Transverse colon (tissue), 4 donors: ENCODE measurements around the gene SNX32. TPM values are rescaled to one million over a fixed set of nuclear protein-coding genes. Genes with fewer than 3 reads are reported as not detected.

Experiments used
- DNase-seq: peaks from one replicate; pipeline ENCODE4 v3.0.0-alpha.2; 2019
- H3K27ac ChIP-seq, 4 donors: fragments of 200-600 bp; sonication (generic); 2 replicates each; pipeline ENCODE4 v1.5.1; 2016 to 2018; ENCODE audit warnings: inconsistent platforms in 4 of 4
- H3K27me3 ChIP-seq: fragments of 200-600 bp; sonication (generic); 2 replicates; pipeline ENCODE4 v1.5.1; 2017; ENCODE audit warnings: inconsistent platforms
- H3K36me3 ChIP-seq, 4 donors: fragments of 200-600 bp; sonication (generic); 2 replicates each; pipeline ENCODE4 v1.5.1; 2017 to 2019; ENCODE audit warnings: inconsistent platforms in 4 of 4
- H3K4me1 ChIP-seq, 4 donors: fragments of 200-600 bp; sonication (generic); 2 replicates each; pipeline ENCODE4 v1.5.1; 2017 to 2020; ENCODE audit warnings: inconsistent platforms in 4 of 4
- H3K4me3 ChIP-seq, 4 donors: fragments of 200-600 bp; sonication (generic); 1 replicate in 1 of 4; 2 replicates in 3 of 4; pipeline versions ENCODE4 v1.5.1 to v1.6.1; 2017 to 2019; ENCODE audit warnings: inconsistent platforms in 4 of 4
- H3K9me3 ChIP-seq, 2 donors: fragments of 200-600 bp; sonication (generic); 2 replicates each; pipeline ENCODE4 v1.5.1; 2017 to 2019; ENCODE audit warnings: inconsistent platforms in 2 of 2
- CTCF ChIP-seq, 5 experiments: fragments of 200-600 bp in 3 of 5; fragments of 450-650 bp in 2 of 5; sonication (generic) in 3 of 5; IDR thresholded peaks; 1 replicate in 2 of 5; 2 replicates in 3 of 5; pipeline ENCODE4 v1.5.1; 2016 to 2017; ENCODE audit warnings: antibody characterized with exemption in 5 of 5, inconsistent platforms in 3 of 5, mild to moderate bottlenecking in 2 of 5, moderate library complexity in 1 of 5
- EP300 ChIP-seq: sonication (generic); formaldehyde crosslinking; IDR thresholded peaks from one replicate; pipeline ENCODE4 v1.6.1; 2017; ENCODE audit warnings: antibody characterized with exemption, low read depth
- POLR2A ChIP-seq: fragments of 450-650 bp; IDR thresholded peaks from one replicate; pipeline ENCODE4 v1.6.1; 2016; ENCODE audit warnings: antibody characterized with exemption, mild to moderate bottlenecking, moderate library complexity
- POLR2AphosphoS5 ChIP-seq, 3 donors: sonication (generic); formaldehyde crosslinking; IDR thresholded peaks; one replicate each; pipeline ENCODE4 v1.6.1; 2016; ENCODE audit warnings: antibody characterized with exemption in 3 of 3
- WGBS, 2 donors: methylation state at CpG; one replicate each; pipeline ENCODE4 v1.1.5; 2018; ENCODE audit warnings: low coverage in 1 of 2; 5-methylcytosine and 5-hydroxymethylcytosine counted together
- in situ Hi-C, 4 donors: fragments of 200-750 bp; cut with MboI; loops; one replicate each; pipeline versions ENCODE4 v1.15.0 to v1.15.1; 2017; ENCODE audit warnings: low sequenced_read_pairs in 3 of 4, low pct_ligation_motif_present in 1 of 4, low pct_unique_long_range_greater_than_20kb in 1 of 4
- intact Hi-C: fragments of 100-400 bp; cut with DNase I; formaldehyde crosslinking; loops from one replicate; pipeline ENCODE4 v1.15.1; 2023; ENCODE audit warnings: low total_unique reads
- total RNA-seq, 4 donors: library from RNA; depleted of rRNA; stranded (reverse); fragments of >200 nt; gene quantifications; one replicate each; pipeline ENCODE4 v1.1.0, GENCODE V29; 2016

The SNX32 gene
- total RNA-seq, 4 donors from 2014 or later, result 0.60 to 10.0 (median 1.6) TPM; not detected in 1

- peaks cover 2 to 28% (median 14%) of the 10 kb centered on the region in 4 donors for H3K36me3 ChIP-seq
- peak overlapping the region; percentile 86 to 100 (median 100) for H3K27ac ChIP-seq
- WGBS, 2 donors, result 62 to 83% methylated on average over 2 to 30 of the region's 33 CpGs
- TF ChIP-seq POLR2AphosphoS5 (IDR thresholded peaks at IDR 0.05) (peak in 2 of 3 donors; percentile 31 to 39), EP300 (no peak)
- H3K4me1 ChIP-seq, result peaks cover 31 to 51% (median 46%) of the 10 kb centered on the region in 4 donors
- in situ Hi-C loops (no loop called here), intact Hi-C loops (no loop called here)
- no peaks in the 10 kb centered on the region for H3K9me3 ChIP-seq
- DNase-seq, result peak; percentile 17
- no peaks in the 10 kb centered on the region for H3K27me3 ChIP-seq
- peak overlapping the region in 1 of 4 donors; percentile 1 for H3K4me3 ChIP-seq
Observed at GRCh38 chr11:65852508-65853245, 18.9 kb downstream of the SNX32 start.

GRCh38 chr11:65853246-65853979 lies 19.6 kb downstream of the SNX32 start:
- H3K4me3 ChIP-seq, result peak overlapping the region in 1 of 4 donors; percentile 1

GRCh38 chr11:65854161-65854592 lies 20.4 kb downstream of the SNX32 start:
- 70% methylated on average over 4 of the region's 4 CpGs; no CpG with 5 or more reads in 1 of the 2 donors for WGBS, 2 donors
- TF ChIP-seq EP300 (peak; percentile 18), CTCF (IDR thresholded peaks at IDR 0.05) (no peak), POLR2A (peak; percentile 77), POLR2AphosphoS5 (IDR thresholded peaks at IDR 0.05) (peak in 2 of 3 donors; percentile 3 to 91)
- peaks cover 31 to 55% (median 51%) of the 10 kb centered on the region in 4 donors for H3K4me1 ChIP-seq
- H3K4me3 ChIP-seq, result peak overlapping the region in 1 of 4 donors; percentile 84
- H3K27ac ChIP-seq, result peak overlapping the region; percentile 97 to 100 (median 100)
- in situ Hi-C loops, result no loop called here
- no peaks in the 10 kb centered on the region for H3K9me3 ChIP-seq
- no peaks in the 10 kb centered on the region for H3K27me3 ChIP-seq
- intact Hi-C loops, result no loop called here
- peak; percentile 91 for DNase-seq
- peaks cover 2 to 28% (median 14%) of the 10 kb centered on the region in 4 donors for H3K36me3 ChIP-seq

More at GRCh38 chr11:65853246-65853979, 19.6 kb downstream of the SNX32 start:
- intact Hi-C loops (no loop called here), in situ Hi-C loops (no loop called here)
- no peaks in the 10 kb centered on the region for H3K9me3 ChIP-seq
- H3K4me1 ChIP-seq, result peaks cover 31 to 51% (median 47%) of the 10 kb centered on the region in 4 donors
- peaks cover 2 to 28% (median 14%) of the 10 kb centered on the region in 4 donors for H3K36me3 ChIP-seq
- H3K27me3 ChIP-seq, result no peaks in the 10 kb centered on the region
- DNase-seq, result peak; percentile 18
- no peak for TF ChIP-seq EP300
- TF ChIP-seq CTCF (IDR thresholded peaks at IDR 0.05), result no peak
- TF ChIP-seq POLR2AphosphoS5 (IDR thresholded peaks at IDR 0.05), result no peak
- no peak for TF ChIP-seq POLR2A
- 59 to 65% methylated on average over 2 to 6 of the region's 6 CpGs for WGBS, 2 donors
- H3K27ac ChIP-seq, result peak overlapping the region; percentile 86 to 100 (median 100)

GRCh38 chr11:65854852-65855837 lies 21.4 kb downstream of the SNX32 start:
- TF ChIP-seq POLR2A (no peak), POLR2AphosphoS5 (IDR thresholded peaks at IDR 0.05) (peak in 1 of 3 donors; percentile 36), CTCF (IDR thresholded peaks at IDR 0.05) (no peak), EP300 (no peak)
- Histone ChIP-seq H3K9me3 (no peaks in the 10 kb centered on the region), H3K27ac (peak overlapping the region; percentile 97 to 100 (median 100)), H3K4me1 (peaks cover 33 to 64% (median 54%) of the 10 kb centered on the region in 4 donors), H3K27me3 (no peaks in the 10 kb centered on the region), H3K4me3 (peak overlapping the region in 2 of 4 donors; percentile 5 to 84), H3K36me3 (peaks cover 2 to 28% (median 14%) of the 10 kb centered on the region in 4 donors)
- intact Hi-C loops (no loop called here), in situ Hi-C loops (no loop called here)
- peak; percentile 18 for DNase-seq
- 50 to 51% methylated on average over 2 to 14 of the region's 15 CpGs for WGBS, 2 donors
